Activated CD8-positive, alpha-beta memory T cell treated with anti-CD3 and anti-CD28 coated beads, Interleukin-2, amount 10 ng/mL, durations not matched to agents 7 days and 5 days (primary cell): ENCODE data around the gene LHX5. TPM values are rescaled to one million over a fixed set of nuclear protein-coding genes. Genes with fewer than 3 reads are reported as not detected.

ENCODE experiments used
- ATAC-seq: fragments of 150-1000 bp; cut with Tn5 transposase; one replicate; pipeline ENCODE4 v1.10.0; 2021; ENCODE audit warnings: moderate library complexity
- CTCF ChIA-PET: fragments of 350-600 bp; sonication (Branson Sonifier 250); formaldehyde crosslinking; loops from one replicate; lab custom pipeline; 2021; ENCODE audit warnings: antibody characterized with exemption; lab: Charles Lee
- DNase-seq: peaks from one replicate; pipeline ENCODE4 v3.0.0-alpha.2; 2020
- H3K27ac Mint-ChIP-seq: one replicate; pipeline ENCODE4 v1.8.0; 2021; ENCODE audit warnings: mild to moderate bottlenecking, mixed read lengths
- H3K27me3 Mint-ChIP-seq: one replicate; pipeline ENCODE4 v1.8.0; 2021; ENCODE audit warnings: mixed read lengths
- H3K36me3 Mint-ChIP-seq: one replicate; pipeline ENCODE4 v1.8.0; 2021; ENCODE audit warnings: mild to moderate bottlenecking, mixed read lengths
- H3K4me1 Mint-ChIP-seq: one replicate; pipeline ENCODE4 v1.8.0; 2021; ENCODE audit warnings: mixed read lengths
- H3K4me3 Mint-ChIP-seq: one replicate; pipeline ENCODE4 v1.8.0; 2021; ENCODE audit warnings: mild to moderate bottlenecking, moderate library complexity, mixed read lengths
- H3K9me3 Mint-ChIP-seq: one replicate; pipeline ENCODE4 v1.8.0; 2022; ENCODE audit warnings: low read depth, mixed read lengths
- total RNA-seq, 2 experiments: library from RNA; stranded (reverse); gene quantifications; one replicate each; pipeline ENCODE4 v1.2.3, GENCODE V29; 2021

LHX5 gene
- total RNA-seq, 2 experiments from 2014 or later: not detected

GRCh38 chr12:113456199-113456598, 15.5 kb downstream of the LHX5 start:
- CTCF ChIA-PET: no interaction called here

GRCh38 chr12:113453330-113453729, 18.3 kb downstream of the LHX5 start:
- Mint-ChIP-seq H3K27me3 (peaks cover 17% of the 10 kb centered on the region), H3K27ac (no peak overlapping the region), H3K4me1 (peaks cover 2% of the 10 kb centered on the region), H3K9me3 (no peaks in the 10 kb centered on the region), H3K4me3 (no peak overlapping the region), H3K36me3 (no peaks in the 10 kb centered on the region)
- no peak for ATAC-seq
- no peak for DNase-seq
- CTCF ChIA-PET: interaction anchor here (0.9 kb wide), 1 partner anchor 9 kb away, joined by 3 read pairs; no protein-coding TSS in a partner anchor

More at GRCh38 chr12:113456199-113456598, 15.5 kb downstream of the LHX5 start:
- Mint-ChIP-seq H3K27me3 (peaks cover 29% of the 10 kb centered on the region), H3K9me3 (no peaks in the 10 kb centered on the region), H3K36me3 (no peaks in the 10 kb centered on the region), H3K27ac (no peak overlapping the region), H3K4me3 (no peak overlapping the region), H3K4me1 (peaks cover 2% of the 10 kb centered on the region)
- ATAC-seq (no peak), DNase-seq (no peak)

GRCh38 chr12:113452458-113452857, 19.2 kb downstream of the LHX5 start:
- H3K4me3 Mint-ChIP-seq: no peak overlapping the region
- H3K4me1 Mint-ChIP-seq: peaks cover 2% of the 10 kb centered on the region
- no peak overlapping the region for H3K27ac Mint-ChIP-seq
- DNase-seq (no peak), ATAC-seq (no peak)
- H3K36me3 Mint-ChIP-seq: no peaks in the 10 kb centered on the region
- H3K9me3 Mint-ChIP-seq: no peaks in the 10 kb centered on the region
- CTCF ChIA-PET: interaction anchor here (0.9 kb wide), 1 partner anchor 10 kb away, joined by 3 read pairs; no protein-coding TSS in a partner anchor
- H3K27me3 Mint-ChIP-seq: peaks cover 15% of the 10 kb centered on the region

- Mint-ChIP-seq H3K27ac (no peak overlapping the region), H3K9me3 (no peaks in the 10 kb centered on the region), H3K4me1 (peaks cover 1% of the 10 kb centered on the region), H3K27me3 (peaks cover 8% of the 10 kb centered on the region), H3K4me3 (no peak overlapping the region), H3K36me3 (no peaks in the 10 kb centered on the region)
- CTCF ChIA-PET: no interaction called here
- DNase-seq (no peak), ATAC-seq (no peak)
Observed at GRCh38 chr12:113449839-113450238, 21.8 kb downstream of the LHX5 start.

- H3K4me1 Mint-ChIP-seq: peaks cover 1% of the 10 kb centered on the region
- no peaks in the 10 kb centered on the region for H3K9me3 Mint-ChIP-seq
- DNase-seq (no peak), ATAC-seq (no peak)
- peaks cover 8% of the 10 kb centered on the region for H3K27me3 Mint-ChIP-seq
- CTCF ChIA-PET: no interaction called here
- no peak overlapping the region for H3K4me3 Mint-ChIP-seq
- H3K27ac Mint-ChIP-seq: no peak overlapping the region
- no peaks in the 10 kb centered on the region for H3K36me3 Mint-ChIP-seq
Observed at GRCh38 chr12:113449299-113449698, 22.4 kb downstream of the LHX5 start.

- Mint-ChIP-seq H3K4me3 (no peak overlapping the region), H3K9me3 (no peaks in the 10 kb centered on the region)
- CTCF ChIA-PET: no interaction called here
Observed at GRCh38 chr12:113448873-113449272, 22.8 kb downstream of the LHX5 start.

GRCh38 chr12:113445544-113446171, 26.0 kb downstream of the LHX5 start:
- Mint-ChIP-seq H3K27me3 (peaks cover 12% of the 10 kb centered on the region), H3K27ac (no peak overlapping the region), H3K9me3 (no peaks in the 10 kb centered on the region), H3K4me1 (peaks cover 1% of the 10 kb centered on the region), H3K4me3 (no peak overlapping the region), H3K36me3 (no peaks in the 10 kb centered on the region)
- ATAC-seq (no peak), DNase-seq (no peak)
- CTCF ChIA-PET: interaction anchor here (1.1 to 1.4 kb wide), 2 partner anchors 17 to 20 kb away, joined by 3 to 4 read pairs; no protein-coding TSS in a partner anchor

More at GRCh38 chr12:113448873-113449272, 22.8 kb downstream of the LHX5 start:
- H3K27me3 Mint-ChIP-seq: peaks cover 8% of the 10 kb centered on the region
- no peak overlapping the region for H3K27ac Mint-ChIP-seq
- H3K36me3 Mint-ChIP-seq: no peaks in the 10 kb centered on the region
- DNase-seq: no peak
- peaks cover 1% of the 10 kb centered on the region for H3K4me1 Mint-ChIP-seq
- no peak for ATAC-seq

GRCh38 chr12:113443030-113443539, 28.6 kb downstream of the LHX5 start:
- DNase-seq (no peak), ATAC-seq (no peak)
- CTCF ChIA-PET: no interaction called here
- no peaks in the 10 kb centered on the region for H3K36me3 Mint-ChIP-seq
- H3K27me3 Mint-ChIP-seq: peaks cover 9% of the 10 kb centered on the region
- no peak overlapping the region for H3K27ac Mint-ChIP-seq
- peaks cover 1% of the 10 kb centered on the region for H3K4me1 Mint-ChIP-seq
- H3K4me3 Mint-ChIP-seq: no peak overlapping the region
- no peaks in the 10 kb centered on the region for H3K9me3 Mint-ChIP-seq

- Mint-ChIP-seq H3K27ac (no peak overlapping the region), H3K4me3 (no peak overlapping the region), H3K27me3 (peaks cover 9% of the 10 kb centered on the region), H3K9me3 (no peaks in the 10 kb centered on the region), H3K4me1 (peaks cover 1% of the 10 kb centered on the region), H3K36me3 (no peaks in the 10 kb centered on the region)
- ATAC-seq (no peak), DNase-seq (no peak)
- CTCF ChIA-PET: interaction anchor here (1.1 to 1.5 kb wide), 2 partner anchors 16 to 20 kb away, joined by 3 to 4 read pairs; no protein-coding TSS in a partner anchor
Observed at GRCh38 chr12:113440947-113441782, 30.5 kb downstream of the LHX5 start.

GRCh38 chr12:113440336-113440735, 31.3 kb downstream of the LHX5 start:
- no peak for ATAC-seq
- Mint-ChIP-seq H3K9me3 (no peaks in the 10 kb centered on the region), H3K36me3 (no peaks in the 10 kb centered on the region), H3K27ac (no peak overlapping the region), H3K4me1 (no peaks in the 10 kb centered on the region), H3K27me3 (peaks cover 9% of the 10 kb centered on the region), H3K4me3 (no peak overlapping the region)
- CTCF ChIA-PET: interaction anchor here (1.1 kb wide), 1 partner anchor 21 kb away, joined by 4 read pairs; no protein-coding TSS in a partner anchor
- DNase-seq: no peak

GRCh38 chr12:113439606-113440030, 32.1 kb downstream of the LHX5 start:
- Mint-ChIP-seq H3K27me3 (peaks cover 9% of the 10 kb centered on the region), H3K36me3 (no peaks in the 10 kb centered on the region), H3K4me1 (no peaks in the 10 kb centered on the region), H3K9me3 (no peaks in the 10 kb centered on the region), H3K27ac (no peak overlapping the region), H3K4me3 (no peak overlapping the region)
- no peak for ATAC-seq
- DNase-seq: no peak
- CTCF ChIA-PET: no interaction called here

GRCh38 chr12:113439301-113439597, 32.4 kb downstream of the LHX5 start:
- peaks cover 9% of the 10 kb centered on the region for H3K27me3 Mint-ChIP-seq
- no peaks in the 10 kb centered on the region for H3K36me3 Mint-ChIP-seq
- H3K4me3 Mint-ChIP-seq: no peak overlapping the region
- no peaks in the 10 kb centered on the region for H3K4me1 Mint-ChIP-seq
- no peak for ATAC-seq
- CTCF ChIA-PET: no interaction called here
- no peak for DNase-seq
- H3K27ac Mint-ChIP-seq: no peak overlapping the region
- no peaks in the 10 kb centered on the region for H3K9me3 Mint-ChIP-seq

- Mint-ChIP-seq H3K4me1 (no peaks in the 10 kb centered on the region), H3K27ac (no peak overlapping the region), H3K4me3 (no peak overlapping the region), H3K36me3 (no peaks in the 10 kb centered on the region), H3K9me3 (no peaks in the 10 kb centered on the region), H3K27me3 (peaks cover 9% of the 10 kb centered on the region)
- CTCF ChIA-PET: no interaction called here
- DNase-seq (no peak), ATAC-seq (no peak)
Observed at GRCh38 chr12:113438523-113439300, 33.0 kb downstream of the LHX5 start.
